ENCODE data around the gene ZCCHC4.

The ZCCHC4 gene

DNA sequence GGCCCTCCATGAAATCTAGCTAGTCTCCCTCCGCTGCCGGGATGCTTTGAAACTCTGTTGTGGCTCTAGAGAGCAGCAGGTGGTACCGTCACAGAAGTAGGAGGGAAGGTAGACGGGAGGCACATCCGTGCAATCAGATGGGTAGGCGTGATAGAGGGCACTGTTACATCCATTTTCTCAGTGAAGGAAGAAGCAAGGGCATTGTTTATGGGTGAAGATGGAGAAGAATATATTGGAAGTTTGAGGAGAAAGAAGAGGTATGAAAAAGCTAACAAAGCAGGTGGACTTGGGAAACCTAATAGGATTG lies 65.8 kb downstream of the ZCCHC4 start:
- no peak for DNase-seq

DNA sequence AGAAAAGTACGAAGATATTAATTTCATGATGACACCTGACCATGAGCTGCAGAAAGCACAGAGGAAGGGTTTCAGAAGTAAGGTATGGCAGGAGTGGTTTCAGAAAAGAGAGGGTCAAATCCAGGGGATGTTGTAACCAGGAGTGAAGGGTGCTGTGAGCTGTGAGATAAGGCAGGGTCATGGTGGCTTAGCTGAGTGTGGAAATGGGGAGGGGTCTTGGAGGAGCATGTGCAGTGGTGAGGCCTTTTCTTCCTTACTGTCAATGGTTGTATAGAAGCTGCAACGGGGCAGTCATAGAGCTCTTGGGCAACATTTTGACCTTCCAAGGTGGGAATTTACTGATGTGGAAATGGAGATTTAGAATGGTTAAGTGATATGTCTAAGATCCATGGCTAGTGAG lies 67.0 kb downstream of the ZCCHC4 start:
- no peak for DNase-seq

DNA sequence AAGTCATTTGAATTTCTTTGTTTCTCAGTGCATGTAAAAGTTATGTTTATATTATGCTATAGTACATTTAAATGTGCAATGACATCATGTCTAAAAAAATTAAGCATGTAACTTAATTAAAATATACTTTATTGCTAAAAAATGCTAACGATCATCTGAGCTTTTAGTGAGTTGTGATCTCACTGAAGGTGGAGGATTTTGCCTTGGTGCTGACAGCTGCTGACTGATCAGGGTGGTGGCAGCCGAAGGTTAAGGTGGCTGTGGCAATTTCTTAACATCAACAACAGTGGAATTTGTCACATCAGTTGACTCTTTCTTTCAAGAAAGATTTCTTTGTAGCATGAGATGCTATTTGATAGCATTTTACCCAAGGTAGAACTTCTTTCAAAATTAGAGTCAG lies 71.1 kb downstream of the ZCCHC4 start:
- no peak for DNase-seq

DNA sequence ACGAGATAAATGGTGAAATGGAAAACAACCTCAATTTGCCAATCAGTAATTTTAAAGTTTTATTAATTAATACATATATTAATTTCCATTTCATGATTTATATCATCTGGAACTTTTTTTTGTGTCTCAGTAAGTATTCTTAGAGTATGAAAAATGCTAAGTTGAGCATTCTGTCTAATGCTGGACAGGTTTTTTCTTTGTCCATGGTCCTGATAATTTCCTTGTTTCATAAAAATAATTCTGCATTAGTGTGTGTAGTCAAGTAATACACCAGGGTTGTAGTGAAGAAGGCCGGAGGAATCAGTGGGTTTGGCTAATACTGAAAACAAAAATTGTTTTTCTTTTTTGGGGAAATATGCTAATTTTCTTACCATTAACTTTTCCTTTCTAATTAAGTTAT lies 74.4 kb downstream of the ZCCHC4 start:
- no peak for DNase-seq

DNA sequence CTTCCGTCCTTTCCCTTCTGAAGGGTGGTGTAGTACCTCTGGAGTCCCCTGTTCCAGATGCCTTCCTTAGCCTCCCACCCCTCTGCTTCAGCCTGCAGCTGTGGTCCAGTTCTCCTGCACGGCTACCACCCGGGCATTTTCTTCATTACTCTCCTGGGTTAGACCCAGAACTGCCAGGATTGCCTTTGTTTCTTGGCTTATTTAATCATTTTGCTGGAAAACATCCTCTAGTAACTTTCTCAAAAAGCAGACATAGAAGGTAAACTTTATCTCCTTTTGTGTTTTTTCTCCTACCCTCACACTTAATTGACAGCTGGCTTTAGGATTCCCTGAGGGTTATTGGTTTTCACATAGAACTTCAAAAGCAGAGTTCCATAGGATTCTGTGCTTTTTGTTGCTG lies 84.7 kb downstream of the ZCCHC4 start:
- no peak for DNase-seq

DNA sequence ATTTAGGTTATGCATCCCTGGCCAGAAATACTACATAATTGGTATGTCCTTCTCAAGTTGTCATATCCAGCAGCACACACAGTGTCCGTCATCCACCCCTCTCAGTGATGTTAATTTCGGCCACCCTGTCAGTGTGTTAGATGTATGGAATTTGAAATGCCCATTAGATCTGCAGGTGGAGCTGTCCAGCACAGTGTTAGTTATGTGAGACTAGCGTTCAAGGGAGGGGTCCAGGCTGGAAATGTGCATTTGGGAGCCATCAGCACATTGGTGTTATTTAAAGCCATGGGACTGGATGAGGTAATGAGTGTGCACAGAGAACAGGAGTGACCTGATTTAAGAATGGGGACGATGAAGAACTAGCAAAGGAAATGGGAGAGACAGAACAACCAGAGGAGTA lies 86.9 kb downstream of the ZCCHC4 start:
- no peak for DNase-seq

DNA sequence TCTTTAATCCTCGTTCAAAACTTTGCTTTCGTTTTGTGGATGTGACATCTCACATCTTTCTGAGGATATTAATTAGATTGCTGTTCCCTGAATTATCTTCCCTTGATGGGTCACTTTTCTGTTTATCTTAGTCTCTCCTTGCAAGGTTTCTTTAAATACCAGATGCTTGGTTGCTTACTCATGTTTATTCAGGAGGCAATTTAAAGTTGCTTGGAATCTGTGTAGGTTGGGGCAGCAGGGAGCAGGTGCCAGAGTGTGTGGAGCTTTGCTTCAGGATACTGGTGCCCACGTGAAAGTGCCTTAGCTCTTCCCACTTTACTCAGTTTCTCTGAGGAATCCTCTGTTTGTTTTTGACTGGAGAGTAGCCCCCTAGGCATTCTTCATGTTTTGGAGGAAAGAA lies 88.5 kb downstream of the ZCCHC4 start:
- peak; percentile 1 for DNase-seq

DNA sequence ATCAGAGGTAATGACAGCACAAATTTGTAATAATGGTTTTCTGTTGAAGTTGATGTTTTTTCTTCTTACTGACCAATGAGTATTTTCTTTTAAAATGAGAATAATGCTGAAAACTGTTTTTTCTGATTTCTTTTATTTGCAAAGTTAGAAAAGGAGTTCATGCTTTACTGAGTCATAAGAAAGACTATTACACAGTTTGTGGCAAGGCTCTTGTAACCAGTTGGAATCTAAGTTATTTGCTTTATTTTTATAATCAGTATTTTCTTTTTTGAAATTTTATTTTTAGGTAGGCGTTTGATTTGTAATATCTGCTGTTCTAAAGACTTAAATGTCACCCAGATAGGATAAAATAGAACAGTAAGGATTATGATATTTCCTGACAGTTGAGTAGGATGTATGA lies 89.9 kb downstream of the ZCCHC4 start:
- no peak for DNase-seq

DNA sequence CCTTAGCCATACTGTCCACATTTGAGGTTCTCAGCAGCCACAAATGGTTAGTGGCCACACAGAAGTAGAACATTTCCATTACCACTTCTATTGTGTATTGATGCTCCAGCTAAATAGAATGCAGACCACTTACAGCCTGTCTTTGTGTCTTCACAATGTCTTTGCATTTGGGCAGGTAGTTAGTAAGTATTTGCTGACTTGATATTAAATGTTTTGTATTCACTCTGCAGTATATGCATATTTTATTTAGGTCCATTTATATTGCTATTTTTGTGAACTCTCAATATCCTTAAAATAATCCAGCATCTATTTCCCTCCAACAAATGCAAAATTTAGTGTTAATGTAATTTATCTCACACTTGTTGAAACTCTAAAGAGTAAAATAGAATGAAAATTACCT lies 91.1 kb downstream of the ZCCHC4 start:
- no peak for DNase-seq

DNA sequence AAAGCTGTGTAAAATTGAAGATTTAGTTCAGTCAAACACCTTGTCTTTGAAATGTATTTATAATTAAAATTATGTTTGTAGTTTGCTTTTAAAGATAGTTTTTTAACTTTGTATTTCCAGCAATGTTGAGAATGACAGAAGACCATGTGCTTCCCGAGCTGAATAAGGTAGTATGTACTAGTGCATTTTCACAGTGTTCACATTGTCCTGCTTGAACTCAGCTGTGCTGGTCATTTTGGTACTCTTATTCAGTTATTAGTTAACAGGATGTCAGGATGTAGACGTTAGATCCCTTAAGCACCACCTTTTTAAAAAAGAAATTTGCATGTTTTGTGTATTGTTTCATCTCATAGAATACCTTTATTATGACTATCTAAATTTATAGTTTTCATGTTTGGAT lies 92.9 kb downstream of the ZCCHC4 start:
- DNase-seq: no peak

DNA sequence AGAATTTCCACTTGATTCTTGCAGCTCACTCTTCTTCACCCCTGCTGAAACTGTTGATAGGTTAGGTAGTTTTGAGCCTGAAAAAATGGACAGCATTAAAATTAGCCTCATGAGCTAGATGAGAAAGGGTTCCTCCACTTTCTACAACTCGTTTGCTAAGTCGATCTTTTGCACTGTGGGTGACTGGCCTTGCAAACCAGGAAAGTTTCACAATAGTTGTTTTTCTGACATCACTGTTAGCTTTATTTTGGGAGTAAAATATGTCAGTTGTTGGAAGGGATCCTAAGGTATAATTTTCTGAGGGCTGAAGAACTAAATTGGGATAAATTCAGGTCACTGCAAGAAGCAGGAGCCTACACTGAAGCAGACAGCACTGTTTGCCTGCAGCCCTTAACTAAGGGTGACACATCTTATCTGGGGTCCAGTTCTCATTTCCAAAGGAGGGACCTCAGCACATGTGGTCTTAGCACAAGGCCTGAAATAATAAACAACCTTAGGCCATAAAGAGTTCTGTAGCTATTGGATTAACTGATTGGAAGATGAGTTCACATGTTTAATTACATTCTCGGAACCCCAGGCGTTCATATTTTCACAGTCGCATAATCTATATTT lies 93.6 kb downstream of the ZCCHC4 start:
- DNase-seq: no peak

DNA sequence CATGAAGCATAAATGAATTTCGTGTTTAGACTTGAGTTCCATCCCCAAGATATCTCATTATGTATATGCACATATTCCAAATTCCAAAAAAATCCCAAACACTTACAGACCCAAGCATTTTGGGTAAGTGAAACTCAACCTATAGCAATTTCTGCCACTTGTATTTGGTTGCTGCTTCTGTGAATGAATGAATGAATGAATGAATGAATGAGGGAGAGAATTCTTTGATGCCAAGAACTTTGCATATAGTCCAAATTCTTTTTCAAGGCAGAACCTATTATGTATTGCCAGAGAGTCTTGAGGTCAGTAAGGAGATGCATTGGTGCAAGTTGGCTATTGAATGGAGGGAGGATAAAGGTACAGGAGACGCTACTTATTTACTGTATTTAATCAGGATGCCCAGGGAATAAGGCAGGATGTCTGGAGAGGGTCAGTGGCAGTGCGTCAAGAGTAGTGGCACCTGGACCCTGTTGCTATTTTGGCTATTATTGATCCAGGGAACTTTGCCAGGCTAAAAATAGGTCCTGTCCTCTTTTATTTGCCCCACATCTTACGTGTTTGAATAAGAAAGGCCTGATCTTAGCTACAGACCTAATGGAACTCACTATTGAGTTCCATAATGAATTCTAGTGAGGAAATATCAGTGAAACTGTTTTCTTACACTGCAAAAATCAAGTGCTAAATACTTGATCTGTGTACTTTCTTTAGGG lies 98.4 kb downstream of the ZCCHC4 start:
- no peak for DNase-seq

DNA sequence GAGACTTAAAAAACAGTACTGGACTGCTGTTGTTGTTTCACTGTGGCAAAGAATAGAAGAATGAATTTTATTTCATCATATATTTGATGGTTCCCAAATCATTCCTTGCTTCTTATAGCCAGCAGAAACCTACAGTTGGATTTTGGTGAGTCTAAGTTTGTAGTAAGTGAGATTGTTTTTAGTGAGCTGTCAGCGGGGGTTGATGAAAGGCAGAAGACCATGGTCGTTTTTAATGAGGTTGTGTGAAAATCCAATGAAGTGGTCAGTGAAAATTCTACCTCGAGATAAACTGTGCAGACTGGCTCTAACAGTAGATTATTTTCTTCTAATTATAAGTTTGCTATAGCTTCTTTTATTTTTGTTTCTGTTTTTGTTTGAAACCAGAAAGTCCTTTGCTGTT lies 100.7 kb downstream of the ZCCHC4 start:
- DNase-seq: no peak

DNA sequence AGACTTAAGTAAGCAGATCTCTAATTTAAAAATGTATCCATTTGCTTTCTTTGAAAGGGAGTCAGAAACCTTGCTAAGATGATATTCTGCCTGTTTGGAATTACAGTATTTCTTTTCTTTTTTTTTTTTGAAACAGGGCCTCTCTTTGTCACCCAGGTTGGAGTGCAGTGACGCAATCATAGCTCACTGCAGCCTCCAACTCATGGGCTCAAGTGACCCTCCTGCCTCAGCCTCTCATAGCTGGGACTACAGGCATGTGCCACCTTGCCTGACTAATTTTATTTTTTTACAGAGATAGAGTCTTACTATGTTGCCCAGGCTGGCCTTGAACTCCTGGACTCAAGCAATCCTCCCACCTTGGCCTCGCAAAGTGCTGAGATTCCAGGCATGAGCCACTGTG lies 104.4 kb downstream of the ZCCHC4 start:
- DNase-seq: no peak

All from kidney glomerular epithelial cell (primary cell).